HUES64 (cell line): ENCODE data around the gene LLGL1.

ENCODE experiments used
- H3K27ac ChIP-seq: 2 replicates; pipeline ENCODE4 v1.7.0; 2013; ENCODE audit warnings: low read depth, low read length, inconsistent platforms
- H3K27me3 ChIP-seq: 2 replicates; pipeline ENCODE4 v1.6.1; 2013; ENCODE audit warnings: mild to moderate bottlenecking, low read length; ENCODE audit not compliant: insufficient read depth
- H3K36me3 ChIP-seq: 2 replicates; pipeline ENCODE4 v1.6.1; 2013; ENCODE audit warnings: mild to moderate bottlenecking, low read length; ENCODE audit not compliant: insufficient read depth
- H3K4me1 ChIP-seq: 2 replicates; pipeline ENCODE4 v1.6.1; 2013; ENCODE audit warnings: mild to moderate bottlenecking, low read length, moderate library complexity; ENCODE audit not compliant: insufficient read depth
- H3K4me3 ChIP-seq: 2 replicates; pipeline ENCODE4 v1.5.1; 2013; ENCODE audit warnings: mild to moderate bottlenecking, low read length, moderate library complexity
- H3K9ac ChIP-seq: 2 replicates; pipeline ENCODE4 v1.6.1; 2013; ENCODE audit warnings: mild to moderate bottlenecking, low read depth, low read length
- H3K9me3 ChIP-seq: 2 replicates; pipeline ENCODE4 v1.6.1; 2013; ENCODE audit warnings: low read depth, low read length; ENCODE audit not compliant: insufficient read depth
- WGBS: fragments of 150-250, 120-280 bp; methylation state at CpG from one replicate; pipeline ENCODE4 v1.1.7; 2013; ENCODE audit warnings: missing lambda C conversion rate; 5-methylcytosine and 5-hydroxymethylcytosine counted together

LLGL1 gene

GRCh38 chr17:18217412-18218015, 7.9 kb upstream of the LLGL1 start:
- Histone ChIP-seq H3K9me3 (no peaks in the 10 kb centered on the region), H3K9ac (no peak overlapping the region), H3K4me3 (no peak overlapping the region), H3K36me3 (no peaks in the 10 kb centered on the region), H3K27me3 (no peaks in the 10 kb centered on the region), H3K4me1 (no peaks in the 10 kb centered on the region; the same call in 1 of the 2 replicates), H3K27ac (no peak overlapping the region)
- WGBS, result 24% methylated on average over 5 of the region's 6 CpGs

GRCh38 chr17:18218756-18219415, 6.5 kb upstream of the LLGL1 start:
- 88% methylated on average over 4 of the region's 4 CpGs for WGBS
- Histone ChIP-seq H3K9ac (no peak overlapping the region), H3K4me3 (no peak overlapping the region)

GRCh38 chr17:18224053-18224386, 1.4 kb upstream of the LLGL1 start:
- Histone ChIP-seq H3K9ac (peak overlapping the region; percentile 90), H3K27me3 (no peaks in the 10 kb centered on the region), H3K36me3 (no peaks in the 10 kb centered on the region), H3K4me3 (peak overlapping the region; percentile 67), H3K27ac (peak overlapping the region; percentile 99), H3K9me3 (no peaks in the 10 kb centered on the region), H3K4me1 (peaks cover 11% of the 10 kb centered on the region)
- 70% methylated on average over 4 of the region's 4 CpGs for WGBS

More at GRCh38 chr17:18218756-18219415, 6.5 kb upstream of the LLGL1 start:
- no peaks in the 10 kb centered on the region for H3K27me3 ChIP-seq
- no peaks in the 10 kb centered on the region for H3K36me3 ChIP-seq
- no peak overlapping the region for H3K27ac ChIP-seq
- no peaks in the 10 kb centered on the region for H3K9me3 ChIP-seq
- peaks cover 2% of the 10 kb centered on the region for H3K4me1 ChIP-seq

GRCh38 chr17:18224387-18225120, 881 bp upstream of the LLGL1 start:
- Histone ChIP-seq H3K4me1 (peaks cover 11% of the 10 kb centered on the region), H3K9me3 (no peaks in the 10 kb centered on the region), H3K36me3 (no peaks in the 10 kb centered on the region), H3K9ac (peak overlapping the region; percentile 90), H3K27ac (peak overlapping the region; percentile 99), H3K27me3 (no peaks in the 10 kb centered on the region), H3K4me3 (peak overlapping the region; percentile 67)
- WGBS, result 2% methylated on average over 22 of the region's 23 CpGs

- H3K4me1 ChIP-seq, result peaks cover 11% of the 10 kb centered on the region
- under 1% methylated on average over 53 of the region's 57 CpGs for WGBS
- H3K36me3 ChIP-seq, result no peaks in the 10 kb centered on the region
- H3K9me3 ChIP-seq, result no peaks in the 10 kb centered on the region
- H3K27ac ChIP-seq, result no peak overlapping the region; the same call in 1 of the 2 replicates
- H3K9ac ChIP-seq, result peak overlapping the region; percentile 69
- no peaks in the 10 kb centered on the region for H3K27me3 ChIP-seq
- peak overlapping the region; percentile 81 for H3K4me3 ChIP-seq
Observed at GRCh38 chr17:18225642-18226283, 328 bp downstream of the LLGL1 start.

- 32% methylated on average over 16 of the region's 16 CpGs for WGBS
- Histone ChIP-seq H3K36me3 (no peaks in the 10 kb centered on the region), H3K27ac (no peak overlapping the region), H3K4me1 (peaks cover 11% of the 10 kb centered on the region), H3K9ac (peak overlapping the region; percentile 69), H3K9me3 (no peaks in the 10 kb centered on the region), H3K27me3 (no peaks in the 10 kb centered on the region), H3K4me3 (peak overlapping the region; percentile 81)
Observed at GRCh38 chr17:18226284-18226945, 980 bp downstream of the LLGL1 start.

GRCh38 chr17:18227635-18228034, 2.2 kb downstream of the LLGL1 start:
- WGBS, result 95% methylated on average over 5 of the region's 5 CpGs
- Histone ChIP-seq H3K27me3 (no peaks in the 10 kb centered on the region), H3K9ac (no peak overlapping the region), H3K4me1 (peaks cover 11% of the 10 kb centered on the region), H3K27ac (no peak overlapping the region), H3K4me3 (no peak overlapping the region), H3K36me3 (peaks cover 6% of the 10 kb centered on the region), H3K9me3 (no peaks in the 10 kb centered on the region)

GRCh38 chr17:18228176-18228682, 2.8 kb downstream of the LLGL1 start:
- Histone ChIP-seq H3K27ac (no peak overlapping the region), H3K36me3 (peaks cover 12% of the 10 kb centered on the region), H3K4me3 (no peak overlapping the region), H3K4me1 (peaks cover 11% of the 10 kb centered on the region), H3K9ac (no peak overlapping the region), H3K27me3 (no peaks in the 10 kb centered on the region), H3K9me3 (no peaks in the 10 kb centered on the region)
- 89% methylated on average over 10 of the region's 10 CpGs for WGBS

- no peak overlapping the region for H3K27ac ChIP-seq
- 98% methylated on average over 4 of the region's 4 CpGs for WGBS
Observed at GRCh38 chr17:18229254-18229653, 3.8 kb downstream of the LLGL1 start.

GRCh38 chr17:18229771-18230170, 4.3 kb downstream of the LLGL1 start:
- Histone ChIP-seq H3K9ac (no peak overlapping the region), H3K9me3 (no peaks in the 10 kb centered on the region), H3K4me1 (0 out of 2 replicates have a peak, but pooled peaks cover 3% of the 10 kb centered on the region), H3K27me3 (no peaks in the 10 kb centered on the region), H3K4me3 (no peak overlapping the region), H3K27ac (no peak overlapping the region), H3K36me3 (peaks cover 27% of the 10 kb centered on the region)
- 92% methylated on average over 7 of the region's 7 CpGs for WGBS

More at GRCh38 chr17:18229254-18229653, 3.8 kb downstream of the LLGL1 start:
- Histone ChIP-seq H3K4me1 (peaks cover 5% of the 10 kb centered on the region; the same call in 1 of the 2 replicates), H3K9me3 (no peaks in the 10 kb centered on the region), H3K36me3 (peaks cover 22% of the 10 kb centered on the region), H3K4me3 (no peak overlapping the region), H3K27me3 (no peaks in the 10 kb centered on the region), H3K9ac (no peak overlapping the region; the same call in 1 of the 2 replicates)
